PC-9 (cell line): ENCODE measurements around the gene MED27. TPM values are rescaled to one million over a fixed set of nuclear protein-coding genes. Genes with fewer than 3 reads are reported as not detected.

Source experiments
- BruUV-seq: library from RNA; stranded (reverse); fragments of 400-500 nt; replicated peaks from 2 replicates; lab custom pipeline; 2021; lab: Mats Ljungman, UMichigan
- CTCF ChIA-PET: fragments of 300-600 bp; sonication (Branson Sonifier 250); formaldehyde crosslinking; loops from one replicate; lab custom pipeline; 2022; ENCODE audit warnings: antibody characterized with exemption; lab: Charles Lee
- POLR2A ChIA-PET: fragments of 300-600 bp; sonication (Branson Sonifier 250); formaldehyde crosslinking; loops from one replicate; lab custom pipeline; 2022; ENCODE audit warnings: antibody characterized with exemption; ENCODE audit not compliant: unreplicated experiment; lab: Charles Lee
- DNase-seq, 2 experiments: peaks; one replicate each; pipeline versions ENCODE4 v3.0.0 to v3.0.0-alpha.2; 2015 to 2022; ENCODE audit warnings: mixed read lengths in 1 of 2
- H2AFZ ChIP-seq: fragments of 200-600 bp; sonication (generic); 2 replicates; pipeline ENCODE4 v1.8.1; 2017; ENCODE audit warnings: antibody characterized with exemption
- H3F3A ChIP-seq: fragments of 200-600 bp; sonication (generic); 2 replicates; pipeline ENCODE4 v1.8.1; 2017; ENCODE audit warnings: antibody characterized with exemption, mild to moderate bottlenecking, low read depth; ENCODE audit not compliant: insufficient read depth
- H3K27ac ChIP-seq: fragments of 200-600 bp; sonication (generic); 2 replicates; pipeline ENCODE4 v1.6.1; 2016; ENCODE audit warnings: mixed run types
- H3K27me3 ChIP-seq: fragments of 200-600 bp; sonication (generic); 2 replicates; pipeline ENCODE4 v1.6.1; 2016; ENCODE audit warnings: low read depth, mixed run types; ENCODE audit not compliant: insufficient read depth
- H3K36me3 ChIP-seq: fragments of 200-600 bp; sonication (generic); 2 replicates; pipeline ENCODE4 v1.6.1; 2016; ENCODE audit warnings: low read depth, mixed run types
- H3K4me1 ChIP-seq: fragments of 200-600 bp; sonication (generic); replicated peaks from 2 replicates; pipeline ENCODE4 v1.6.1; 2016; ENCODE audit warnings: mixed run types; ENCODE audit not compliant: insufficient read depth
- H3K4me2 ChIP-seq: fragments of 200-600 bp; sonication (generic); 2 replicates; pipeline ENCODE4 v1.6.1; 2017; ENCODE audit warnings: mixed run types
- H3K4me3 ChIP-seq: fragments of 200-600 bp; sonication (generic); 2 replicates; pipeline ENCODE4 v1.6.1; 2016; ENCODE audit warnings: mixed run types
- H3K79me2 ChIP-seq: fragments of 200-600 bp; sonication (generic); 2 replicates; pipeline ENCODE4 v1.6.1; 2017; ENCODE audit warnings: low read depth, mixed run types
- H3K9me2 ChIP-seq: fragments of 200-600 bp; sonication (generic); 2 replicates; pipeline ENCODE4 v1.8.1; 2017; ENCODE audit warnings: mild to moderate bottlenecking; ENCODE audit not compliant: insufficient read depth
- H3K9me3 ChIP-seq: fragments of 200-600 bp; sonication (generic); 2 replicates; pipeline ENCODE4 v1.8.1; 2016; ENCODE audit warnings: low read depth; ENCODE audit not compliant: insufficient read depth
- H4K20me1 ChIP-seq: fragments of 200-600 bp; sonication (generic); 2 replicates; pipeline ENCODE4 v1.8.1; 2017; ENCODE audit not compliant: insufficient read depth
- EZH2 ChIP-seq: fragments of 200-600 bp; sonication (generic); IDR thresholded peaks from 2 replicates; pipeline ENCODE4 v1.8.0; 2017; ENCODE audit warnings: antibody characterized with exemption, low read depth
- intact Hi-C: fragments of 100-400 bp; cut with micrococcal nuclease; formaldehyde crosslinking; loops from one replicate; pipeline ENCODE4 v1.10.0; 2022; ENCODE audit not compliant: unreplicated experiment
- total RNA-seq: library from RNA; stranded (reverse); gene quantifications from 2 replicates; pipeline ENCODE4 v1.2.3, GENCODE V29; 2021
- TF ChIP-seq, protein P1 (sequence below): fragments of 200-600 bp; sonication (generic); conservative IDR thresholded peaks from 2 replicates; pipeline ENCODE4 v1.6.1; 2017; ENCODE audit warnings: mixed run types, antibody characterized with exemption, mild to moderate bottlenecking, moderate library complexity

MED27 gene
- total RNA-seq, 1 experiment from 2014 or later: 31.2 TPM

DNA sequence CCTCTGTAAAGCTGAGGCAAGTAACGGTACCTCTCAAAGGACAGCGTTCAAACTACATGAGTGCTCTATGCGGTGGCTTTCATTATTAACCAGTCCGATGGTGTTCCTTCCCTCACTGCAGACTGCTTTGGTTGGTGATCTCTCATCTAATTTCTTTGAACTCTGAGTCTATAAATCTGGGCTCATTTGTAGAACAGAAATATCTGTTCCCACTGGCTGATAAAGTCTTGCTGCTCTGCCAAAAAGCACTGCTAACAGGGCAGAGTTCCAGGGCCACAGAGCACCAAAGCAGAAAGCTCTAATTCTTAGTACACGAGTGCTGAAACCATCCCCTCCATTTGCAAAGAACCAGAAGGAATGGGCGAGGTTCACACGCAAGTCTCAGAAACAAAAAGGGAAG, 81.9 kb downstream of the MED27 start:
- Histone ChIP-seq H3F3A (no peaks in the 10 kb centered on the region), H3K4me3 (no peak overlapping the region), H3K27me3 (no peaks in the 10 kb centered on the region), H3K9me3 (no peaks in the 10 kb centered on the region), H3K4me2 (no peak overlapping the region), H4K20me1 (no peaks in the 10 kb centered on the region), H3K36me3 (no peaks in the 10 kb centered on the region), H3K79me2 (no peaks in the 10 kb centered on the region), H3K9me2 (no peaks in the 10 kb centered on the region), H3K4me1 (no peaks in the 10 kb centered on the region), H3K27ac (no peak overlapping the region), H2AFZ (no peak overlapping the region)
- intact Hi-C loops: no loop called here
- ChIA-PET POLR2A (no interaction called here), CTCF (no interaction called here)
- DNase-seq: no peak
- no TSS peak for BruUV-seq
- TF ChIP-seq, protein P1, sequence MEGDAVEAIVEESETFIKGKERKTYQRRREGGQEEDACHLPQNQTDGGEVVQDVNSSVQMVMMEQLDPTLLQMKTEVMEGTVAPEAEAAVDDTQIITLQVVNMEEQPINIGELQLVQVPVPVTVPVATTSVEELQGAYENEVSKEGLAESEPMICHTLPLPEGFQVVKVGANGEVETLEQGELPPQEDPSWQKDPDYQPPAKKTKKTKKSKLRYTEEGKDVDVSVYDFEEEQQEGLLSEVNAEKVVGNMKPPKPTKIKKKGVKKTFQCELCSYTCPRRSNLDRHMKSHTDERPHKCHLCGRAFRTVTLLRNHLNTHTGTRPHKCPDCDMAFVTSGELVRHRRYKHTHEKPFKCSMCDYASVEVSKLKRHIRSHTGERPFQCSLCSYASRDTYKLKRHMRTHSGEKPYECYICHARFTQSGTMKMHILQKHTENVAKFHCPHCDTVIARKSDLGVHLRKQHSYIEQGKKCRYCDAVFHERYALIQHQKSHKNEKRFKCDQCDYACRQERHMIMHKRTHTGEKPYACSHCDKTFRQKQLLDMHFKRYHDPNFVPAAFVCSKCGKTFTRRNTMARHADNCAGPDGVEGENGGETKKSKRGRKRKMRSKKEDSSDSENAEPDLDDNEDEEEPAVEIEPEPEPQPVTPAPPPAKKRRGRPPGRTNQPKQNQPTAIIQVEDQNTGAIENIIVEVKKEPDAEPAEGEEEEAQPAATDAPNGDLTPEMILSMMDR: no peak
- no peak for TF ChIP-seq EZH2

DNA sequence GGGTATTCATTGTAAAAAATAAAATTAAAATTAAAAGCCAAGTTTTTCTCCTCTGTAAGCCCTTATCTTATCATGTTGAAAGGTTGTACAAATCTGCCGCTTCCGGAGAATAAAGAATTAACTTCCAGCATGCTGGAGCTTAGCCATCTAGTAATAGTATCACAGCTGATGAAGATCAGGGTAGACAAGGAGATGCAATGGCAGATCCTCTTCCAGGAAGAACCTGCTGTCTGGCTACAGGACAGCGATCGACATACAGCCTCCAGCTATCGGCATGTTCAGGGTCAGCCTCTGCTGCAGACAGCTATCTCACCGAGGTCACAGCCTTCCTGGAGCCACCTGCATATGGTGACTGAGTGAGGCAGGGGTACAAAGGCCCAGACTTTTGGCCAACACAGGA, 82.6 kb downstream of the MED27 start:
- TF ChIP-seq, protein P1: no peak
- no peak for TF ChIP-seq EZH2
- no TSS peak for BruUV-seq
- Histone ChIP-seq H3K4me3 (no peak overlapping the region), H2AFZ (no peak overlapping the region), H3K4me2 (no peak overlapping the region), H3K9me3 (no peaks in the 10 kb centered on the region), H3K79me2 (no peaks in the 10 kb centered on the region), H3F3A (no peaks in the 10 kb centered on the region), H3K9me2 (no peaks in the 10 kb centered on the region), H3K4me1 (no peaks in the 10 kb centered on the region), H3K36me3 (no peaks in the 10 kb centered on the region), H3K27ac (no peak overlapping the region), H3K27me3 (no peaks in the 10 kb centered on the region), H4K20me1 (no peaks in the 10 kb centered on the region)
- DNase-seq: no peak
- CTCF ChIA-PET: no interaction called here
- POLR2A ChIA-PET: no interaction called here
- intact Hi-C loops: no loop called here

DNA sequence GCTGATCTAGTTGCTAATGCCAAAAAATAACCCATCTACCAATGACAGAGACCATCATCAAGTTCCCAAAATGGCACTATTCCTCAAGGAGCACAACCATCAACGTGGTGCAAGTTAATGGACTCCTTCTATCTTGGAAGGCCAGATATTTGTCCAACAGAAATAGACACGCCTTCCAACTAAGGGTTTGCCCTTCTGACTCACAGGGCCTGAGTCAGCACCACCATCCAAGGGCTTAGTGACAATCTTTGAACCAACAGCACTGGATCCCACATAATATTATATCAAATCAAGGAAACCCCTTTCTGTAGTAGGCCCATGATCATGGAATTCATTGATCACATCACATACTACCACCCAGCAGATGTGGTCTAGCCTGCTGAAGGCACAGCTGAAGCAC, 84.3 kb downstream of the MED27 start:
- Histone ChIP-seq H3K27me3 (no peaks in the 10 kb centered on the region), H2AFZ (no peak overlapping the region), H3K4me3 (no peak overlapping the region), H3K79me2 (no peaks in the 10 kb centered on the region), H4K20me1 (no peaks in the 10 kb centered on the region), H3K9me2 (no peaks in the 10 kb centered on the region), H3F3A (no peaks in the 10 kb centered on the region), H3K27ac (no peak overlapping the region), H3K9me3 (no peaks in the 10 kb centered on the region), H3K4me1 (no peaks in the 10 kb centered on the region), H3K4me2 (no peak overlapping the region), H3K36me3 (no peaks in the 10 kb centered on the region)
- no peak for TF ChIP-seq EZH2
- TF ChIP-seq, protein P1: no peak
- intact Hi-C loops: no loop called here
- POLR2A ChIA-PET: no interaction called here
- CTCF ChIA-PET: no interaction called here
- no peak for DNase-seq
- no TSS peak for BruUV-seq
